AG08395 (cell line): Measurements from ENCODE around the gene MPHOSPH9.
"Not testable (repeated sequence)": the region's sequence is repeated elsewhere in the genome, so short reads cannot be mapped to it uniquely, and the experiment has no call there.

Source experiments
- DNase-seq: peaks from one replicate; pipeline ENCODE4 v3.0.0; 2012; ENCODE audit warnings: mixed read lengths, low spot score

The MPHOSPH9 gene

GRCh38 chr12:123225443-123225842 lies 7.5 kb downstream of the MPHOSPH9 start:
- DNase-seq = no peak

- DNase-seq = no peak
These were observed 9.7 kb downstream of the MPHOSPH9 start for GRCh38 chr12:123223241-123223668.

GRCh38 chr12:123207815-123208214 lies 25.1 kb downstream of the MPHOSPH9 start:
- DNase-seq = not testable (repeated sequence)

GRCh38 chr12:123206794-123207193 lies 26.1 kb downstream of the MPHOSPH9 start:
- not testable (repeated sequence) for DNase-seq

GRCh38 chr12:123200414-123200813 lies 32.5 kb downstream of the MPHOSPH9 start:
- DNase-seq = no peak

GRCh38 chr12:123199936-123200335 lies 33.0 kb downstream of the MPHOSPH9 start:
- DNase-seq = no peak

GRCh38 chr12:123187637-123188036 lies 45.3 kb downstream of the MPHOSPH9 start:
- no peak for DNase-seq

- no peak for DNase-seq
These were observed 52.8 kb downstream of the MPHOSPH9 start for GRCh38 chr12:123180171-123180570.

GRCh38 chr12:123171967-123172366 lies 61.0 kb downstream of the MPHOSPH9 start:
- DNase-seq = no peak

GRCh38 chr12:123167329-123167728 lies 65.6 kb downstream of the MPHOSPH9 start:
- DNase-seq = no peak

- DNase-seq = no peak
These were observed 67.4 kb downstream of the MPHOSPH9 start for GRCh38 chr12:123165537-123165936.

- no peak for DNase-seq
These were observed 68.2 kb downstream of the MPHOSPH9 start for GRCh38 chr12:123164710-123165261.

GRCh38 chr12:123164222-123164621 lies 68.7 kb downstream of the MPHOSPH9 start:
- DNase-seq = no peak

- no peak for DNase-seq
These were observed 69.7 kb downstream of the MPHOSPH9 start for GRCh38 chr12:123163227-123163626.

- DNase-seq = no peak
These were observed 72.0 kb downstream of the MPHOSPH9 start for GRCh38 chr12:123160801-123161487.

- no peak for DNase-seq
These were observed 79.0 kb downstream of the MPHOSPH9 start for GRCh38 chr12:123153906-123154305.

GRCh38 chr12:123152833-123153232 lies 80.1 kb downstream of the MPHOSPH9 start:
- no peak for DNase-seq

- DNase-seq = peak; percentile 33
These were observed 81.2 kb downstream of the MPHOSPH9 start for GRCh38 chr12:123151457-123152454.

GRCh38 chr12:123150744-123151456 lies 82.0 kb downstream of the MPHOSPH9 start, which contains the start of gene PITPNM2:
PITPNM2 (minus strand) TSS chr12:123151090; CDS start chr12:123034590, 116,500 bp downstream.
- DNase-seq = peak; percentile 79

GRCh38 chr12:123150275-123150743 lies 82.6 kb downstream of the MPHOSPH9 start:
- peak; percentile 42 for DNase-seq

GRCh38 chr12:123149501-123150274 lies 83.3 kb downstream of the MPHOSPH9 start:
- DNase-seq = no peak
